Astrocyte of the cerebellum (primary cell): ENCODE results near the gene BTLA.

Experiments used
- DNase-seq: peaks from one replicate; pipeline ENCODE4 v3.0.0-alpha.2; 2011; ENCODE audit warnings: low read depth
- H3K4me3 ChIP-seq: 2 replicates; pipeline ENCODE4 v1.5.1; 2011; ENCODE audit warnings: mild to moderate bottlenecking, low read depth, low read length, moderate library complexity
- CTCF ChIP-seq: IDR thresholded peaks from 2 replicates; pipeline ENCODE4 v1.5.1; 2012; ENCODE audit warnings: low read length, low read depth, moderate library complexity, mild to moderate bottlenecking; ENCODE audit errors: missing control alignments
- in situ Hi-C: cut with HindIII; loops from 2 replicates; pipeline ENCODE4 v1.10.0; 2017; ENCODE audit warnings: low sequenced_read_pairs

The BTLA gene

GRCh38 chr3:112459750-112460149, 39.5 kb downstream of the BTLA start:
- TF ChIP-seq CTCF, result no peak
- DNase-seq, result no peak
- in situ Hi-C loops, result no loop called here
- no peak overlapping the region for H3K4me3 ChIP-seq

GRCh38 chr3:112456147-112456546, 43.1 kb downstream of the BTLA start:
- no peak for DNase-seq
- TF ChIP-seq CTCF, result no peak
- in situ Hi-C loops, result no loop called here
- no peak overlapping the region for H3K4me3 ChIP-seq

GRCh38 chr3:112448939-112449338, 50.3 kb downstream of the BTLA start:
- no peak overlapping the region for H3K4me3 ChIP-seq
- in situ Hi-C loops, result no loop called here
- no peak for DNase-seq
- TF ChIP-seq CTCF, result no peak

- no peak overlapping the region for H3K4me3 ChIP-seq
- TF ChIP-seq CTCF, result no peak
- in situ Hi-C loops, result no loop called here
- peak; percentile 11 for DNase-seq
Measured at GRCh38 chr3:112446343-112446742, 52.9 kb downstream of the BTLA start.

GRCh38 chr3:112445839-112446238, 53.4 kb downstream of the BTLA start:
- no peak for TF ChIP-seq CTCF
- H3K4me3 ChIP-seq, result no peak overlapping the region
- no peak for DNase-seq
- in situ Hi-C loops, result no loop called here

GRCh38 chr3:112437146-112438022, 61.9 kb downstream of the BTLA start:
- peak; percentile 5 for DNase-seq
- H3K4me3 ChIP-seq, result no peak overlapping the region
- TF ChIP-seq CTCF, result peak; percentile 39
- in situ Hi-C loops, result no loop called here
